ENCODE results near the gene MRPL38.
"Not testable (repeated sequence)": the region's sequence is repeated elsewhere in the genome, so short reads cannot be mapped to it uniquely, and the experiment has no call there.

- TF ChIP-seq, protein P1, sequence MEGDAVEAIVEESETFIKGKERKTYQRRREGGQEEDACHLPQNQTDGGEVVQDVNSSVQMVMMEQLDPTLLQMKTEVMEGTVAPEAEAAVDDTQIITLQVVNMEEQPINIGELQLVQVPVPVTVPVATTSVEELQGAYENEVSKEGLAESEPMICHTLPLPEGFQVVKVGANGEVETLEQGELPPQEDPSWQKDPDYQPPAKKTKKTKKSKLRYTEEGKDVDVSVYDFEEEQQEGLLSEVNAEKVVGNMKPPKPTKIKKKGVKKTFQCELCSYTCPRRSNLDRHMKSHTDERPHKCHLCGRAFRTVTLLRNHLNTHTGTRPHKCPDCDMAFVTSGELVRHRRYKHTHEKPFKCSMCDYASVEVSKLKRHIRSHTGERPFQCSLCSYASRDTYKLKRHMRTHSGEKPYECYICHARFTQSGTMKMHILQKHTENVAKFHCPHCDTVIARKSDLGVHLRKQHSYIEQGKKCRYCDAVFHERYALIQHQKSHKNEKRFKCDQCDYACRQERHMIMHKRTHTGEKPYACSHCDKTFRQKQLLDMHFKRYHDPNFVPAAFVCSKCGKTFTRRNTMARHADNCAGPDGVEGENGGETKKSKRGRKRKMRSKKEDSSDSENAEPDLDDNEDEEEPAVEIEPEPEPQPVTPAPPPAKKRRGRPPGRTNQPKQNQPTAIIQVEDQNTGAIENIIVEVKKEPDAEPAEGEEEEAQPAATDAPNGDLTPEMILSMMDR (IDR thresholded peaks at IDR 0.05), result not testable (repeated sequence)
- TF ChIP-seq POLR2A (IDR thresholded peaks at IDR 0.05), result not testable (repeated sequence)
Observed at GRCh38 chr17:75865404-75866188, 39.1 kb downstream of the MRPL38 start.
